ENCODE measurements around the gene DAB1.
"Not testable (repeated sequence)": the region's sequence is repeated elsewhere in the genome, so short reads cannot be mapped to it uniquely, and the experiment has no call there.

Gene DAB1

GRCh38 chr1:57118948-57119603, 304.8 kb downstream of the DAB1 start:
- DNase-seq (ENCODE audit: low read depth): no peak

- no peak for DNase-seq (ENCODE audit: low read depth)
Observed at GRCh38 chr1:57117753-57118152, 306.1 kb downstream of the DAB1 start.

- no peak for DNase-seq (ENCODE audit: low read depth)
Observed at GRCh38 chr1:57116871-57117270, 307.0 kb downstream of the DAB1 start.

GRCh38 chr1:57115030-57115614, 308.7 kb downstream of the DAB1 start:
- no peak for DNase-seq (ENCODE audit: low read depth)

GRCh38 chr1:57112148-57112547, 311.7 kb downstream of the DAB1 start:
- no peak for DNase-seq (ENCODE audit: low read depth)

- DNase-seq (ENCODE audit: low read depth): no peak
Observed at GRCh38 chr1:57111175-57111574, 312.7 kb downstream of the DAB1 start.

GRCh38 chr1:57109883-57110282, 314.0 kb downstream of the DAB1 start:
- no peak for DNase-seq (ENCODE audit: low read depth)

GRCh38 chr1:57109247-57109646, 314.6 kb downstream of the DAB1 start:
- no peak for DNase-seq (ENCODE audit: low read depth)

GRCh38 chr1:57106296-57106695, 317.6 kb downstream of the DAB1 start:
- no peak for DNase-seq (ENCODE audit: low read depth)

- no peak for DNase-seq (ENCODE audit: low read depth)
Observed at GRCh38 chr1:57102561-57103326, 321.1 kb downstream of the DAB1 start.

- DNase-seq (ENCODE audit: low read depth): no peak
Observed at GRCh38 chr1:57101209-57101608, 322.7 kb downstream of the DAB1 start.

GRCh38 chr1:57094749-57095148, 329.1 kb downstream of the DAB1 start:
- no peak for DNase-seq (ENCODE audit: low read depth)

- DNase-seq (ENCODE audit: low read depth): no peak
Observed at GRCh38 chr1:57093122-57093521, 330.7 kb downstream of the DAB1 start.

GRCh38 chr1:57091642-57092041, 332.2 kb downstream of the DAB1 start:
- DNase-seq (ENCODE audit: low read depth): no peak

- no peak for DNase-seq (ENCODE audit: low read depth)
Observed at GRCh38 chr1:57089855-57090254, 334.0 kb downstream of the DAB1 start.

GRCh38 chr1:57089221-57089620, 334.6 kb downstream of the DAB1 start:
- no peak for DNase-seq (ENCODE audit: low read depth)

- DNase-seq (ENCODE audit: low read depth): no peak
Observed at GRCh38 chr1:57088653-57089052, 335.2 kb downstream of the DAB1 start.

- DNase-seq (ENCODE audit: low read depth): not testable (repeated sequence)
Observed at GRCh38 chr1:57087660-57088059, 336.2 kb downstream of the DAB1 start.

GRCh38 chr1:57086154-57086553, 337.7 kb downstream of the DAB1 start:
- no peak for DNase-seq (ENCODE audit: low read depth)

- no peak for DNase-seq (ENCODE audit: low read depth)
Observed at GRCh38 chr1:57084701-57085100, 339.2 kb downstream of the DAB1 start.

- DNase-seq (ENCODE audit: low read depth): no peak
Observed at GRCh38 chr1:57082711-57083439, 341.0 kb downstream of the DAB1 start.

GRCh38 chr1:57079454-57080157, 344.3 kb downstream of the DAB1 start:
- DNase-seq (ENCODE audit: low read depth): no peak

Data from non-pigmented ciliary epithelial cell (primary cell).